ENCODE measurements around the gene AKR1E2.

Gene AKR1E2

GRCh38 chr10:4825868-4826791 is at the start of gene AKR1E2:
Gene AKR1E2 (plus strand): TSS chr10:4826207. CDS start chr10:4826325, 118 bp downstream.
- no peaks in the 10 kb centered on the region for H3F3A ChIP-seq (ENCODE audit: low read depth)
- H2AFZ ChIP-seq (ENCODE audit: low read length): no peak within 1 kb of the TSS
- H3K4me1 ChIP-seq (ENCODE audit: insufficient read depth, low read length, poor library complexity, severe bottlenecking): peaks cover 5% of the 10 kb centered on the region
- no peak within 1 kb of the TSS for H3K4me2 ChIP-seq (ENCODE audit: low read depth, low read length, poor library complexity, severe bottlenecking)
- H3K9me3 ChIP-seq (ENCODE audit: insufficient read depth, low read depth, low read length): no peaks in the 10 kb centered on the region
- TF ChIP-seq CTCF (conservative IDR thresholded peaks at IDR 0.05; ENCODE audit: low read length) (no peak), EZH2phosphoT487 (IDR thresholded peaks at IDR 0.05; ENCODE audit: borderline replicate concordance) (no peak)
- H3K79me2 ChIP-seq (ENCODE audit: insufficient read depth, low read length): no peaks in the 10 kb centered on the region
- H3K4me3 ChIP-seq (ENCODE audit: low read length, poor library complexity, severe bottlenecking): no peak within 1 kb of the TSS
- no peaks in the 10 kb centered on the region for H3K36me3 ChIP-seq (ENCODE audit: insufficient read depth, low read length)
- H3K27me3 ChIP-seq (ENCODE audit: insufficient read depth, low read length, poor library complexity, severe bottlenecking): no peaks in the 10 kb centered on the region
- H3K9ac ChIP-seq (ENCODE audit: low read depth, low read length, poor library complexity, severe bottlenecking): no peak within 1 kb of the TSS
- H4K20me1 ChIP-seq (ENCODE audit: insufficient read depth, low read length, poor library complexity, severe bottlenecking): no peaks in the 10 kb centered on the region
- no peaks in the 10 kb centered on the region for H3K9me2 ChIP-seq (replicated peaks; ENCODE audit: low read depth, low read length)

- Histone ChIP-seq H2AFZ (ENCODE audit: low read length) (no peak overlapping the region), H3K4me2 (ENCODE audit: low read depth, low read length, poor library complexity, severe bottlenecking) (no peak overlapping the region), H3K9ac (ENCODE audit: low read depth, low read length, poor library complexity, severe bottlenecking) (no peak overlapping the region), H3K4me3 (ENCODE audit: low read length, poor library complexity, severe bottlenecking) (no peak overlapping the region), H3K9me3 (ENCODE audit: insufficient read depth, low read depth, low read length) (no peaks in the 10 kb centered on the region), H3K36me3 (ENCODE audit: insufficient read depth, low read length) (no peaks in the 10 kb centered on the region), H3K4me1 (ENCODE audit: insufficient read depth, low read length, poor library complexity, severe bottlenecking) (no peaks in the 10 kb centered on the region), H3K9me2 (replicated peaks; ENCODE audit: low read depth, low read length) (no peaks in the 10 kb centered on the region), H3F3A (ENCODE audit: low read depth) (no peaks in the 10 kb centered on the region), H3K27me3 (ENCODE audit: insufficient read depth, low read length, poor library complexity, severe bottlenecking) (peaks cover 6% of the 10 kb centered on the region), H3K79me2 (ENCODE audit: insufficient read depth, low read length) (no peaks in the 10 kb centered on the region), H4K20me1 (ENCODE audit: insufficient read depth, low read length, poor library complexity, severe bottlenecking) (no peaks in the 10 kb centered on the region)
- TF ChIP-seq CTCF (conservative IDR thresholded peaks at IDR 0.05; ENCODE audit: low read length) (no peak), EZH2phosphoT487 (IDR thresholded peaks at IDR 0.05; ENCODE audit: borderline replicate concordance) (no peak)
Measured at GRCh38 chr10:4776234-4776638, 49.8 kb upstream of the AKR1E2 start.

- no peak overlapping the region for H3K4me2 ChIP-seq (ENCODE audit: low read depth, low read length, poor library complexity, severe bottlenecking)
- H3K79me2 ChIP-seq (ENCODE audit: insufficient read depth, low read length): no peaks in the 10 kb centered on the region
- no peaks in the 10 kb centered on the region for H4K20me1 ChIP-seq (ENCODE audit: insufficient read depth, low read length, poor library complexity, severe bottlenecking)
- no peak for TF ChIP-seq CTCF (conservative IDR thresholded peaks at IDR 0.05; ENCODE audit: low read length)
- TF ChIP-seq EZH2phosphoT487 (IDR thresholded peaks at IDR 0.05; ENCODE audit: borderline replicate concordance): no peak
- no peak overlapping the region for H3K4me3 ChIP-seq (ENCODE audit: low read length, poor library complexity, severe bottlenecking)
- no peaks in the 10 kb centered on the region for H3K9me3 ChIP-seq (ENCODE audit: insufficient read depth, low read depth, low read length)
- H3K4me1 ChIP-seq (ENCODE audit: insufficient read depth, low read length, poor library complexity, severe bottlenecking): no peaks in the 10 kb centered on the region
- peaks cover 6% of the 10 kb centered on the region for H3K27me3 ChIP-seq (ENCODE audit: insufficient read depth, low read length, poor library complexity, severe bottlenecking)
- no peaks in the 10 kb centered on the region for H3F3A ChIP-seq (ENCODE audit: low read depth)
- H3K9ac ChIP-seq (ENCODE audit: low read depth, low read length, poor library complexity, severe bottlenecking): no peak overlapping the region
- no peaks in the 10 kb centered on the region for H3K9me2 ChIP-seq (replicated peaks; ENCODE audit: low read depth, low read length)
- no peak overlapping the region for H2AFZ ChIP-seq (ENCODE audit: low read length)
- no peaks in the 10 kb centered on the region for H3K36me3 ChIP-seq (ENCODE audit: insufficient read depth, low read length)
Measured at GRCh38 chr10:4778761-4779160, 47.2 kb upstream of the AKR1E2 start.
